HK-2 (cell line): ENCODE data around the gene ORMDL1.
A peak's percentile ranks its signal among the peaks of the same experiment; 100 is the strongest.
"Not testable (repeated sequence)": the region's sequence is repeated elsewhere in the genome, so short reads cannot be mapped to it uniquely, and the experiment has no call there.

Experiments used
- DNase-seq: peaks from one replicate; pipeline ENCODE4 v3.0.0-alpha.2; 2018; ENCODE audit not compliant: unreplicated experiment

The ORMDL1 gene

GRCh38 chr2:189770590-189771322 lies 13.4 kb downstream of the ORMDL1 start:
- DNase-seq = no peak

GRCh38 chr2:189763908-189764661 lies 20.1 kb downstream of the ORMDL1 start:
- no peak for DNase-seq

- DNase-seq = peak; percentile 88
Observed at GRCh38 chr2:189762551-189763298, 21.4 kb downstream of the ORMDL1 start, which contains the start of gene OSGEPL1. Gene OSGEPL1, minus strand, starts transcription at chr2:189762792. Its CDS starts 1,152 bp downstream, at chr2:189761640.

- DNase-seq = no peak
Observed at GRCh38 chr2:189762229-189762550, 21.9 kb downstream of the ORMDL1 start.

- DNase-seq = not testable (repeated sequence)
Observed at GRCh38 chr2:189760154-189760553, 24.0 kb downstream of the ORMDL1 start.

GRCh38 chr2:189756311-189756952 lies 27.7 kb downstream of the ORMDL1 start:
- no peak for DNase-seq

- DNase-seq = no peak
Observed at GRCh38 chr2:189751080-189751658, 33.0 kb downstream of the ORMDL1 start.

GRCh38 chr2:189729430-189729829 lies 54.7 kb downstream of the ORMDL1 start:
- no peak for DNase-seq

GRCh38 chr2:189726849-189727248 lies 57.3 kb downstream of the ORMDL1 start:
- no peak for DNase-seq

- peak; percentile 1 for DNase-seq
Observed at GRCh38 chr2:189726271-189726670, 57.9 kb downstream of the ORMDL1 start.

- DNase-seq = no peak
Observed at GRCh38 chr2:189723192-189723591, 60.9 kb downstream of the ORMDL1 start.
